Measurements from ENCODE around the gene PWWP2B.

Gene PWWP2B

GRCh38 chr10:132416566-132417256, 19.7 kb downstream of the PWWP2B start:
- no peak for TF ChIP-seq CTCF (IDR thresholded peaks at IDR 0.05; ENCODE audit: low read depth, low read length)
- no peak overlapping the region for H3K4me3 ChIP-seq (replicated peaks in 1 of 2; ENCODE audit: low read depth in 2 of 2, low read length in 2 of 2)
- no peak for DNase-seq (ENCODE audit: low read depth in 2 of 2)

- TF ChIP-seq CTCF (IDR thresholded peaks at IDR 0.05; ENCODE audit: low read depth, low read length) = no peak
- H3K4me3 ChIP-seq (replicated peaks in 1 of 2; ENCODE audit: low read depth in 2 of 2, low read length in 2 of 2) = no peak overlapping the region
- no peak for DNase-seq (ENCODE audit: low read depth in 2 of 2)
Measured at GRCh38 chr10:132417257-132417910, 20.4 kb downstream of the PWWP2B start.

- H3K4me3 ChIP-seq (replicated peaks in 1 of 2; ENCODE audit: low read depth in 2 of 2, low read length in 2 of 2) = no peak overlapping the region
- TF ChIP-seq CTCF (IDR thresholded peaks at IDR 0.05; ENCODE audit: low read depth, low read length) = no peak
- peak in 1 of 2 donors; percentile 19 for DNase-seq (ENCODE audit: low read depth in 2 of 2)
Measured at GRCh38 chr10:132417957-132418441, 21.0 kb downstream of the PWWP2B start.

GRCh38 chr10:132418527-132419416, 21.8 kb downstream of the PWWP2B start:
- TF ChIP-seq CTCF (IDR thresholded peaks at IDR 0.05; ENCODE audit: low read depth, low read length) = no peak
- peak in 1 of 2 donors; percentile 19 for DNase-seq (ENCODE audit: low read depth in 2 of 2)
- no peak overlapping the region for H3K4me3 ChIP-seq (replicated peaks in 1 of 2; ENCODE audit: low read depth in 2 of 2, low read length in 2 of 2)

- no peak for TF ChIP-seq CTCF (IDR thresholded peaks at IDR 0.05; ENCODE audit: low read depth, low read length)
- H3K4me3 ChIP-seq (replicated peaks in 1 of 2; ENCODE audit: low read depth in 2 of 2, low read length in 2 of 2) = no peak overlapping the region
- no peak for DNase-seq (ENCODE audit: low read depth in 2 of 2)
Measured at GRCh38 chr10:132419538-132420468, 22.8 kb downstream of the PWWP2B start.

Measured in cardiac fibroblast (primary cell).